HG02798 (cell line): ENCODE data around the gene REPS1.
A peak's percentile ranks its signal among the peaks of the same experiment; 100 is the strongest.

Experiments
- ATAC-seq: cut with Tn5 transposase; IDR thresholded peaks from one replicate; pipeline ENCODE4 v1.9.1; 2021; ENCODE audit warnings: mild to moderate bottlenecking; ENCODE audit not compliant: unreplicated experiment, poor library complexity

REPS1 gene

DNA sequence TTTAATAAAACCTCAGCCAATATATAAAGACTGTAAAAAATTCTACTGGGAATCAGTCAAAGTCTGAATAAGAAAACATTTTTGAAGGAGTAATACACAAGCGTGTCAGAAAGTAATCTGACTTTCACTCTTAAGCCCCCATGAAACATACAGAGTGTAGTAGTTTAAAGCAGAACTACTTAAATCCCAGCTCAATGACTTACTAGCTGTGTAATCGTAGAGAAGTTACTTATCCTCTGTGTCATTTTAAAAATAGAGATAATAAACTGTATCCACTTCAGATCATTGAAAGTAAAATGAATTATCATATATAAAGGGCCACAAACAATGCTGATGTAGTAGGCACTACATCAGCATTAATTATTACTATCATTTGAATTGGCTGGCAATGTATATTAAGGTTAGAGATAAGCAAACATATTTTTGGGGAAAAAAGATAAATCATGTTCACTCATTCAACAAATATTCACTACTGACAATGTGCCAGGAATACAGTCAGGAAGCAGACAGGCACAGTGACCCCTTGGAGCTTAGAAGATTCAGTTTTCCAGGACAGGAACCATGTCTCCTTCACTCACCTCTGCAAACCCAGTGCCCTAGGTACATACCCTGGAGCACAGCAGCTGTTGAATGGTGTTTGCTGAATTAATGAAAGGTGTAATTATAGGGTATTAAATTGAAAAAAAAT lies 14.4 kb downstream of the REPS1 start:
- ATAC-seq: no peak

DNA sequence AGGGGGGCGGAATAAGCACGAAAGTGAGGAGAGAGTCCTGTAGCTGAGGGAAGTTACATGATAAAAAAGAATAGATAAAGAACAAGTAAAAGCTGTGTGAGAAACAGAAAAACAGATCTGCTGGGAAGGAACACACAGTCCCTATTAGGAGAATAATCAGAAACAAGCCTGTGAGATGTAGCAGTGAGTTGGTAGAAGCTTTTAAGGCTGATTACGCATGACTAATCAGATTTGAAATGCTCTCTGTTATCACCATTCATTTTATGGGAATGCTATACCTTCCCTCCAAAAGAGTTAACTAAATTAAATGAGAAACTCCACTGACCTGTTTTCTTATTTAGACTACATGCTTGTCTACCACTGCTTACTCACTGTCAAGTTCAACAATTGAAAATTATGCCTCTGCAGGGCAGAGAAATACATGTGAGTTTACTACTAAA lies 15.8 kb downstream of the REPS1 start:
- ATAC-seq: no peak

DNA sequence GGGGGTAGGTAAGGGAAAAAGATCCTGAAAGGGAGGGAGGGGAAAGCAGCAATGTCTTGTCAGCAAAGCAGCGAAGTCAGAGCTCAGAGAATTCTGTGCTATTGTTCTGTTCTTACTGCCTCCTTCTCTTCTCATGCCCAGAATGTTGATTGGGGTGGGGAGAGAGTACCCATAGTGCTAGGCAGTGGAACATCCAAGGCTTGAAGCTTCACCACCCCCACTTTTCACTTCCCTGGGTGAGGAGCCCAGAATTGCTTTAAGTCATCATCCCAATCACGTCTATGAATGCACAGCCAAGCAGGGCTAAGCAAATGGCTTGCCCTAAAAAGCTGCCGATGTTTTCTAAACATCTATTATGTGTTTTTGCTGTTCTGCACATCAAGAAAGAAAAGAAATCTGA lies 16.5 kb downstream of the REPS1 start:
- no peak for ATAC-seq

DNA sequence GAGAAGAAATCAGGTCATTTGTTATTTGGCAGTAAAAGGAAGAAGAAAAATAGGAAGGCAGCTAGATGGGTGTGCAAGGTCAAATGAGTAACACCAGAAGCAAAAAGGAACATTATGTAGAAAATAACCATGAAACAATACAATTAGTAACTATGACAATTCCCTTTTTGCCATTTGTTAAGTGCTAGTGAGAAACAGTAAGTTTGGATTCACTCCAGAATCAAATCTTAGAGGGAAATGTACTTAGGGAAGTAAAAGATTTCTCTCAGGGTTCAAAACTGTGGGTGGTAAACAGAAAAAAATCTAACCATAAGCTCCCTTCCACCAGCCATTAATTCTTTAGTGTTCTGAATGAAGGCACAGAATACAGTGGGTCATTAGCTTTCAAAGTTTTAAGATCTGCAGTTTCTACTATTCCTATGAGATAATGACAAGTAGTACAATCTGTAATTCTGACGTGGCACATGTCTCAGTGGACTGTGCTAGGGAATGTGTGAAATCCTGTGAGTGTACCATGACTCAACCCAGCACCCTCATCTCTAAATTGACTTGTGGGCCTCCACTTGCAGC lies 17.1 kb downstream of the REPS1 start:
- ATAC-seq: peak; percentile 64

DNA sequence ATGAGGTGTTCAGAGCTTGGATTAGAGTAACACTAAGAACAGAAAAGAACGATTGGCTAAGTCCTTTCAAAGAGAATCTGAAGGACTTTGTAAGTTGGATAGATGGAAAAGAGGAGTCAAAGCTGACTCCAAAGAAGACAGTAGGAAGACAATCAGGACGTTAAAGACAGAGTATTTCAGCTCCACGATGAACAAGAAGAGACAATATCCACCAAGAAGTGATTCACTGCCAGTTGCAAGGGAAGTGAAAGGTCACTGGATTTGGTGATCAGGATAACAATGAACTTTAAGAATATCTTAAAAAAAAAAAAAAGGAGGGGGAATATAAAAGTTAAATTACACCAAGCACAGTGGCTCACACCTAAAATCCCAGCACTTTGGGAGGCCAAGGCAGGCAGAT lies 17.9 kb downstream of the REPS1 start:
- no peak for ATAC-seq

DNA sequence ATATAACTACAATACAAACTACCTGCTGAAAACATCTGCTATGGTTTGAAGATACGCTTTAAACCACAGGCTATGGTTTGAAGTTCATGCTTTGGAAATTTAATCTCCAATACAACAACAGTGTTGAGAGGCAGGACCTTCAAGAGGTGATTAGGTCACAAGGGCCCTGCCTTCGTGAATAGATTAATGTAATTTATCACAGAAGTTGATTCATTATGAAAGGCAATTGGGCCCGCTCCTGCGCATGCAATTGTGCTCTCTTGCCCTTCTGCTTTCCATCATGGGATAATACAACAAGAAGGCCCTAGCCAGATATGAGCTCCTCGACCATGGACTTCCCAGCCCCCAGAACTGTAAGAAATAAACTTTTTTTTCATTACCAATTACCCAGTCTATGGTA lies 21.2 kb downstream of the REPS1 start:
- no peak for ATAC-seq

DNA sequence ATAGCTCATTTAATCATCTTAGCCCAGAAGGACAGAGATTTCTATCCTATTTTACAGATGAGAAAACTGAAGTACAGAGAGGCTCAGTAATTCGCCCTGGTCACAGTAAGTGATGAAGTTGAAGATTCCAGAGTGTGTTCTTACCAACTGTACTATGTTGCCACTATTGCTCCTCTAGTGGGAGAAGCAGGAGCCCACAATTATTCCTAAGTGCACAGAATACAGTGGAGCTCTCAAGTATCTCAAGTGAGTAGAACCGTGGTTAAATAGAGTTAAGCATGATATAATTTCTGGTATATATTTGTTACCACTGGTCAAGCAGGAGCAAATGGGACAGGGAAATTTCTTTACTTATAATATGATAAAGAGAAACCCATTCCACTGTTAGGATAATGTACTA lies 22.1 kb downstream of the REPS1 start:
- ATAC-seq: no peak

DNA sequence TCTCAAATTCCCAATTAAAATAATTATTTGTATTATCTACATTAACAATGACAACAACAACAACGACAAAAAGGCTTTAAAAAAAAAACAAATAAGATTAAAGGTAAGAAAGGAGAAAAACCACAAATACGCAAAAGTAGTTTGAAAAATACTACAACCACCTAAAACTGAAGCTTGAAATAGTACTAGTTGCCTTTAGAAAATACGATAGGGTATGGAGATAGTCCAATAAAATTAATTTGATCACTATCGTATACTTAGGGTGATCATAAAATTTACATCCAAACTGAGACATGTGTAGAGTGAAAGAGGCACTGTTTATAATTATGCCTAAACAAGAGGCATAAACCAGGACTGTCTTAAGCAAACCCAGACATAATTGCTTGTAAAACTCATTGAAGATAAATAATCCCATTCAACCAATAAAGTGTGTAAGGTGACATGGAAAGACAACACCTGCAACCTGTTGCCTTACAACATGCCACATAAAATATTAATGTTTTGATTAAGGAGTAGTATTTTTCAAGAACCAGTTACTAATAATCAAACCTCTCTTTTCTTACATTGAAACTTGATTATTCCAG lies 22.7 kb downstream of the REPS1 start:
- no peak for ATAC-seq

DNA sequence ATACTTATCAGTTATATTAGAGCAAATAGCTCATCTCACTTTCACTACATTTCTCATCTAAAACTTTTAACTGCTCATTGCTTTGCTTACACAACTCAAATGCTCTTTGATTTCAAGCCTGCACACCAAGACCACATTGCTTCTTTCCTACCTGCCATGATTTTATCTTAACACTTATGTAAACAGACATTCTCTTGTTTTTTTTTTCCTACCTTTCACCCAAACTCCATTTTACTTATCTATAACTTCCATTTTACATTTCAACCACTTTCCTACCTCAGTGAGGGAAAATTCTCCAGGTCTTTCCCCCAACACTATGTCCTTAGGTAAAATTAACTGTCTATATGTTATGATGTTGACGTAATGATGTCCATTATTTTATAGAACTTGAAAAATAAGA lies 24.0 kb downstream of the REPS1 start:
- no peak for ATAC-seq

DNA sequence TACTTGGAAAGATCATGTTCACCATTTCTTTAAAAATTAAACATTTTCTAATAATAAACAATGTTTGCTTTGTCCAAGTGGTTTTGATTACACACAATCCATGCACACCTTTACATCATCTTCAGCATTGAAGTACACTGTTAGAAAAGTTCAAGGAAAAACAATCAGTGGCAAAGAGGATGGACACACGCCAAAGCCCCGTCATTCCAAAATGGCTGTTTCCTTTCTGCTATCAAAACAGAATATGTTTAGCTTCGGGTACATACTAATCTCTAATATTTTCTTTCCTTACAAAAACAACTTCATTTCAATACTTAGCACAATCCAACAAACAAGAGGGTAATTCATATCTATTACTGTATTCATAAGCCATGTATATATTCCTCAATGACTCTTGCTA lies 24.5 kb downstream of the REPS1 start:
- no peak for ATAC-seq

DNA sequence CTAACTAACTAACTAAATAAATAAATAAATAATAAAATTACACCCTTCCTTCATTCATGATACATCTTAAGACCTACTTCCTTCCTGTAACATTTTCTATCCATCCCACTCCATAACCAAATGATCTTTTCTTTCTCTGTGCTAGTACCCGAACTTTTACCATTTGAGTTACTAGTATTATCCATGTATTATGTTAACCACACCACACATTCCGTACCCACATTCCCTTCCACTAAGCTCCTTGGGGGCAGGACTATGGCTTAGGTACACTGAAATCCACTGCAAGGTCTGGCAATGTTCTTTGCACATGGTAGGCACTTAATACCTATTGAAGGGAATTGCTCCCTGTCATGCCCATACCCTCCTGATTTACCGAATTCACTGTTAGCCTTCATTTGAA lies 24.9 kb downstream of the REPS1 start:
- ATAC-seq: no peak

DNA sequence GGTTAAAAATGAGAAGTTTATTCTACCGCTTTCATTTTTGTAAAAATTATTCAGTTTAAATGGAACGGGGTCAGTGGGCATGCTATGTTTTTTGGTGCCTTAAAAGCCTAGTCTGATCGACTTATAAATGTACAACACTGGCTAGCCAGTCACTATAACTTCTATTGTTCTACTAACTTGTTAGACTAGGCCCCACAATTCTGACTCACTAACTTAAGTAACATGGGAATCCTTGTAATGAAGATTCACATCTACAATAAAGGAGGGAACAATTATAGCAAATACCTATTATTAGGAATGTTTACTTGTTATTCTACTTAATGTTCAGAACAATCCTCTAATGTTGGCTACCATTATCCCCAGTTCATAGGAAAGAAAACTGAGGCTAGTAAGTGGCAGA lies 28.5 kb downstream of the REPS1 start:
- no peak for ATAC-seq

DNA sequence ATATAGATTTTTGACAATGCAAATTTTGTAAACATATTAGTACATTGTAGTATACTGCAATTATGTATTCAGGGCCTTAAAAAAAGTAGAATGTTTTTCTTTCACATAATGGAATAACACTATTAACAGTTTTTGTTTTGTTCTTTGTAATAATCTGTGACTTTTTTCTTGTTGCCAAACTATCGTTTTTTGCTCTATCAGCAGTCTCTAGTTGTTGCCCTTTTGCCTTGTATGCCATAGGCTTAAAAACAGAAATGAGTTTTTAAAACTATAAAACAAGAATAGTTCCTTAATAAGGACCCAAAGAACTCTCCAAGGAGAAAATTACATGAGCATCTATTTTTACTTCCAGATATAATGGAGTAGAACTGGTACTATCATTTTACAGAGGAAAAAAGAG lies 29.5 kb downstream of the REPS1 start:
- no peak for ATAC-seq

DNA sequence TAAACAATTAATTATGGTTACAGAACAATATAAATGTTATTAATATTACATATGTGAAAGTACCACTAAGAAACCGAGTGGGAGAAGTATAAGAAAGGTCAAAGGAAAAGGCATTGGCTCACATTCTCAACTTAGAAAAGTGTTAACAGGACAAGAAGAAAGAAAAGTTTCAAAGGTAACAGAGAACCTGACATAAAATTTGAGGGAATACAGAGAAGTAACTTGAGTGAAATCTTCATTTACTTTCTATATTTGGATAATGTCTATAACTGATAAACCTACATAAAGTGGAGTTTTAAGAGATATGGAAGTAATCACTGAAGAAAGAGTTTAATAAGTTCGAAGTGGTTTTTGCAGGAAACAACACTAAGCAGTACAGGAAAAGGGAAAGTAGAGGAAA lies 30.1 kb downstream of the REPS1 start:
- ATAC-seq: no peak

DNA sequence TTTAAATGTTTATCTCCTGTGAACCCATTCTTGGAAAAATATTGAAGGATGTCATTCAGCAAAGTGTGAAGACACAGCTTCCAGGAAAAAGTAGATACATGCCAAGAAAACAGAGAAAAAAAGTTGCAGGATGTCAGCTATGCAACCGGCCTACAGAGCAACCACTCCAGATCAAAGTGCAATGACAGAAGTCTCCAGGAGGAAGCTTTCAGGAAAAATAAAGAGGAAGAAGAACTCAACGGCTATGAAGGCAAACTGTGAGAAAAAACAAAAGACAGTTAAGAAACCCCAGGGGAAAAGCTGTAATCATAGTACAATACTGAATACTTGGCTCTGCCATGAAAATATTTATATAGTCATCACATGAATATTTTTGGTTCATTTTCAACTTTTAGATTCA lies 30.6 kb downstream of the REPS1 start:
- ATAC-seq: no peak

DNA sequence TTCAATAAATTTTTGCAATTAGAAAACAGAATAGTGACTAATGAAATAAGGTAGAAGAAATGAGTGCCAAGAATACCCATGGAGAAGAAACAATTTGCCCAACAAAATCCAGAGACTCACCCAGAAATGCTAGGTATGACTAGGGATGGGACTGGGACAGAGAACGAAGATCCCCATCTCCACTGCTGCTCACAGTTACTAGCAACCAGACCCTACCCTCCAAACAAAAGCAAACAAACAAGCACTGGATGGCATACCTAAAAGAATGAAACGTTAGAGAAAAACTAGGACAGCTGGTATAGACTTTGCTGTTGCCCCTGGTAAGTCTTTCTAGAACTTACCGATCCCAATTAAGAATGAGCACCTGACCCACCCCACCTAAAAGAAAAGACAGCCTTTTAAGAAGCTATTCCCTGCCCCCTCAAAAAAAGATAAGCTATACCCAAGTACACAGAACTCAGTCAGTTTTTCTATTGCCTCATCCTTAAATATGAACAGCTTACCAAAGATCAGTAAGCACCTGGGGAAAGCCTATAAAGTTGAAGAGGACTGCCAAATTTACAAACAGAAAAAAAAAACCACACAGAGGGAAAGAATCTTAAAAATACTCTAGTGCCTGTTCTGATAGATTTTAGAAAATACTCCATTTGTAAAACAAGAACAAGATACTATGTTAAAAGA lies 31.7 kb downstream of the REPS1 start:
- ATAC-seq: no peak

DNA sequence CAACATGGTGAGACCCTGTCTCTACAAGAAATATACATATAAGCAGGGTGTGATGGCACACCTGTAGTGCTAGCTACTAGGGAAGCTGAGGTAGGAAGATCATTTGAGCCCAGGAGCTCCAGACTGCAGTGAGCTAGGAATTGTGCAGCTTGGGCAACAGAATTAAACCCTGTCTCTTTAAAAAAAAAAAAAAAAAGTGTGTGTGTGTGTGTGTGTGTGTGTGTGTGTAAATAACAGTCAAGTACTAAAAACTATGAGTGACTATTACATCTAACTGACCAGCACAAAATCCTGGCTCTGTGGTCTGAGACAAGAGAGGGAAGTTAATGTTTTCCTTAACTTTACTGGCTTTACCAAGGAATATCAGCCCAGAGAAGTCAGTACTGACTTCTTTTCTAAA lies 32.8 kb downstream of the REPS1 start:
- ATAC-seq: no peak

DNA sequence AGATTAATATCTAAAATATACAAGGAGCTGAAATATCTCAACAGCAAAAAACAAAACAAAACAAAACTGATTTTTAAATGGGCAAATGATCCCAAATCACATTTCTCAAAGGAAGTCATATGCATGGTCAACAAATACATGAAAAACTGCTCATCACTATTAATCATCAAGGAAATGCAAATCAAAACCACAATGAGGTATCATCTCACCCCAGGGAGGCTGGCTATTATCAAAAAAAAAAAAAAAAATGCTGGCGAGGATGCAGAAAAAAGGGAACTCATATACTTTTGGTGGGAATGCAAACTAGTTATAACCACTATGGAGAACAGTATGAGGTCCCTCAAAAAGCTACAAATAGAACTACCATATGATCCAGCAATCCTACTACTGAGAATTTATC lies 34.6 kb downstream of the REPS1 start:
- no peak for ATAC-seq

DNA sequence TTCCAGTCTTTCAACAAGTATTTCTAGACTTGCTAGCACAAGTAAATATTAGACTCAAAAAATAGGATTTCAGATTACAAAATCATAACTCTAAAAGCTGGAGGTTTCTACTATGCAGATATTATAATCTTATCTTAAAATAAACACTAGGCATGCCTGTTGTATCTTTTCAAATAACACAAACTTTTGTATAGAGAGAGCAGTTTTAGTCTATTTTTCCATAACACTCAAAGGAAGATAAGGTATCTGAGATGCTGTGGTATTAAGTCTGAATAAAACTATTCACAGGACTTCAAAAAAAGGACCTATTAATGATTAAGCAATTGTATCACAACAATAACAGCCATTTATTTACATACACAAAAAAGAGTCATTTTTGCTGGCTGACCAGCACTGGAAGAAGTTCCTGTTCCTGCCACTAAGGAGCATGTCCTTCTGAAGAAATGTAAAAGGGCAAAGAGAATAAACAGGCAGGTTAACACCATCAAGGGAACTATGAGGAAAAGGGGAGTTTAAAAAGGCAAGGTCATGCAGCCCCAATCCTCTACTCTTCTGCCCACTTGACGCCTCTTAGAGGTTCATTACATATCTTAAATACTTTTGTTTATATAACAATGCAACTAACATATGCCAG lies 39.4 kb downstream of the REPS1 start:
- ATAC-seq: no peak

DNA sequence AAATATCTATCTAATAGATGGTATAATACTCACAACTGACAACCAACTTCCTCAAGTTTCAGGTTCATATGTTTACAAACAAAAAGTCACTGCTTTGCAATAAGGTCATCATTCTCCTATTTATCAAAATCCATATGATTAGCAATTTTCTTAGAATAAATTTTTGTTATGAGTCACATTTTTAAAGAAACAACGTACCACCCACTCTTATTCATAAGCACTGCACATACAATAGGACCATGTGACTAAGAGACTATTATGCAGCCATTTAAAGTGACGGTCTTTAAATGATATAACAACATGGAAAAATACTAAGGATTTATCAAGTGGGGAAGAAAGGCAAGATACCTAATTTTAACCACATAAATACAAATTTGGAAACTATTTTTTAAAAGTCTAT lies 40.0 kb downstream of the REPS1 start:
- ATAC-seq: no peak

DNA sequence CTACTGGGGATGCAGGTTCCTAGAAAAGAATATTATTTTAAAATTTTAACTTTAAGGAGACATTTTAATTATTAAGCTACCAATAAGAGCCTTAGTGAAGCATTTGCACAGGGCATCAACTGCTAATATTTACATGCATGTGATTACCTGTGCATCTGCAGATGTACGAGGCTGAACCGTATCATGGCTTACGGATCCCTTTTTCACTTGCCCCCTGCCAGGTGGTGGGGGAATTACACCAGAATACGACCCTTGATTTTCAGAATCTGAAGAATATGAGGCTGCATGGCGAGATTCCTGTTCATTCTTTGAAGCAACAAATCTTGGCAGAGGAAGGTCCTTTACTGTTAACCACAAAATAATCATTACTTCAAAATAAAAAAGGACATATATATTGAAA lies 42.7 kb downstream of the REPS1 start:
- ATAC-seq: no peak
